GM19397 (cell line): ENCODE measurements around the gene TRIM9.

Source experiments
- ATAC-seq: cut with Tn5 transposase; IDR thresholded peaks from one replicate; pipeline ENCODE4 v1.9.1; 2021; ENCODE audit warnings: mild to moderate bottlenecking, moderate library complexity; ENCODE audit not compliant: unreplicated experiment

Gene TRIM9

GRCh38 chr14:51059032-51059431 lies 35.9 kb downstream of the TRIM9 start:
- no peak for ATAC-seq

GRCh38 chr14:51058382-51058781 lies 36.5 kb downstream of the TRIM9 start:
- ATAC-seq, result no peak

GRCh38 chr14:51056421-51056820 lies 38.5 kb downstream of the TRIM9 start:
- ATAC-seq, result no peak

GRCh38 chr14:51053157-51053556 lies 41.7 kb downstream of the TRIM9 start:
- ATAC-seq, result no peak

- no peak for ATAC-seq
Observed at GRCh38 chr14:51044961-51045360, 49.9 kb downstream of the TRIM9 start.

GRCh38 chr14:51041883-51042282 lies 53.0 kb downstream of the TRIM9 start:
- ATAC-seq, result no peak

- ATAC-seq, result no peak
Observed at GRCh38 chr14:51041108-51041531, 53.8 kb downstream of the TRIM9 start.

GRCh38 chr14:51039252-51039651 lies 55.7 kb downstream of the TRIM9 start:
- no peak for ATAC-seq

GRCh38 chr14:51035611-51036192 lies 59.2 kb downstream of the TRIM9 start:
- ATAC-seq, result no peak

- ATAC-seq, result no peak
Observed at GRCh38 chr14:51028851-51029754, 65.8 kb downstream of the TRIM9 start.

GRCh38 chr14:51028361-51028760 lies 66.5 kb downstream of the TRIM9 start:
- ATAC-seq, result no peak

- no peak for ATAC-seq
Observed at GRCh38 chr14:51024377-51024776, 70.5 kb downstream of the TRIM9 start.

GRCh38 chr14:51023964-51024363 lies 70.9 kb downstream of the TRIM9 start:
- no peak for ATAC-seq

- ATAC-seq, result no peak
Observed at GRCh38 chr14:51022769-51023168, 72.1 kb downstream of the TRIM9 start.

- ATAC-seq, result no peak
Observed at GRCh38 chr14:51020024-51020710, 74.7 kb downstream of the TRIM9 start.

- no peak for ATAC-seq
Observed at GRCh38 chr14:51019089-51019488, 75.8 kb downstream of the TRIM9 start.

GRCh38 chr14:51018521-51018920 lies 76.4 kb downstream of the TRIM9 start:
- no peak for ATAC-seq

GRCh38 chr14:51014625-51015024 lies 80.3 kb downstream of the TRIM9 start:
- ATAC-seq, result no peak

GRCh38 chr14:51014086-51014485 lies 80.8 kb downstream of the TRIM9 start:
- ATAC-seq, result no peak

GRCh38 chr14:51012055-51012454 lies 82.8 kb downstream of the TRIM9 start:
- no peak for ATAC-seq

- ATAC-seq, result no peak
Observed at GRCh38 chr14:51008446-51008845, 86.5 kb downstream of the TRIM9 start.

- ATAC-seq, result no peak
Observed at GRCh38 chr14:51006781-51007211, 88.1 kb downstream of the TRIM9 start.
